ENCODE results near the gene HOOK1. TPM values are rescaled to one million over a fixed set of nuclear protein-coding genes. Genes with fewer than 3 reads are reported as not detected.

HOOK1 gene
- total and polyA plus RNA-seq, 2 experiments from 2014 or later, result 27.4 to 27.6 TPM

DNA sequence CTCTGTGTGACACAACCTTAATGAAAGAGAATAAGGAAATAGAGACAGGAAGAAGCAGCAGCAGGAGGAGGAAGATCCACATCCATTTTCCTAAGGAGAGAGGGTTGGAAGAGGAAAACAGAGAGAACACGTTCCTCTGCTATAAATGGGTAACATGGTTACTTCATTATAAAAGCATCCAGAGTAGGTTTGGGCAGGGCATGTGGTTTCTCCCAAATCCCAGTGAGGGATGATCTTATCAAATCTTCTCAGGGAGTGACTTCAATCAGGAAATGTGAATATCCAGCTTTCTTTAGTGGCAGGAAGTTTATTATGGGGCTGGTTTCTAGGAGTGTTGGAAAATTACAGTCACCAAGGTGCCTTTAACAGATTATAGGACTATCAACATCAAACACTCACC is 100.8 kb downstream of the HOOK1 start:
- Histone ChIP-seq H3K9me2 (ENCODE audit: insufficient read depth) (no peaks in the 10 kb centered on the region; the same call in 1 of the 2 replicates), H4K20me1 (replicated peaks; ENCODE audit: insufficient read depth) (no peaks in the 10 kb centered on the region; the same call in 1 of the 2 replicates), H3F3A (replicated peaks; ENCODE audit: low read depth) (no peaks in the 10 kb centered on the region), H3K79me2 (replicated peaks; ENCODE audit: insufficient read depth) (no peaks in the 10 kb centered on the region), H3K4me2 (no peak overlapping the region), H3K4me1 (ENCODE audit: insufficient read depth) (no peaks in the 10 kb centered on the region), H3K36me3 (ENCODE audit: insufficient read depth) (no peaks in the 10 kb centered on the region), H3K27ac (ENCODE audit: low read depth) (no peak overlapping the region), H3K27me3 (ENCODE audit: insufficient read depth) (no peaks in the 10 kb centered on the region), H3K4me3 (no peak overlapping the region), H2AFZ (no peak overlapping the region)
- Mint-ChIP-seq H3K27me3 (ENCODE audit: insufficient read depth, low read depth, poor library complexity) (no peaks in the 10 kb centered on the region), H3K27ac (no peak overlapping the region), H3K9me3 (no peaks in the 10 kb centered on the region; the same call in 2 of the 3 replicates), H3K4me1 (no peaks in the 10 kb centered on the region), H3K36me3 (ENCODE audit: low read depth) (no peaks in the 10 kb centered on the region), H3K4me3 (no peak overlapping the region)
- DNase-seq (ENCODE audit: low spot score) (no peak), ATAC-seq (no peak)
- TF ChIP-seq ZNF462 (CRISPR knock-in tag; IDR thresholded peaks at IDR 0.05), result no peak
- TF ChIP-seq JUNB (IDR thresholded peaks at IDR 0.05; ENCODE audit: unreplicated experiment), result no peak
- TF ChIP-seq, protein P1, sequence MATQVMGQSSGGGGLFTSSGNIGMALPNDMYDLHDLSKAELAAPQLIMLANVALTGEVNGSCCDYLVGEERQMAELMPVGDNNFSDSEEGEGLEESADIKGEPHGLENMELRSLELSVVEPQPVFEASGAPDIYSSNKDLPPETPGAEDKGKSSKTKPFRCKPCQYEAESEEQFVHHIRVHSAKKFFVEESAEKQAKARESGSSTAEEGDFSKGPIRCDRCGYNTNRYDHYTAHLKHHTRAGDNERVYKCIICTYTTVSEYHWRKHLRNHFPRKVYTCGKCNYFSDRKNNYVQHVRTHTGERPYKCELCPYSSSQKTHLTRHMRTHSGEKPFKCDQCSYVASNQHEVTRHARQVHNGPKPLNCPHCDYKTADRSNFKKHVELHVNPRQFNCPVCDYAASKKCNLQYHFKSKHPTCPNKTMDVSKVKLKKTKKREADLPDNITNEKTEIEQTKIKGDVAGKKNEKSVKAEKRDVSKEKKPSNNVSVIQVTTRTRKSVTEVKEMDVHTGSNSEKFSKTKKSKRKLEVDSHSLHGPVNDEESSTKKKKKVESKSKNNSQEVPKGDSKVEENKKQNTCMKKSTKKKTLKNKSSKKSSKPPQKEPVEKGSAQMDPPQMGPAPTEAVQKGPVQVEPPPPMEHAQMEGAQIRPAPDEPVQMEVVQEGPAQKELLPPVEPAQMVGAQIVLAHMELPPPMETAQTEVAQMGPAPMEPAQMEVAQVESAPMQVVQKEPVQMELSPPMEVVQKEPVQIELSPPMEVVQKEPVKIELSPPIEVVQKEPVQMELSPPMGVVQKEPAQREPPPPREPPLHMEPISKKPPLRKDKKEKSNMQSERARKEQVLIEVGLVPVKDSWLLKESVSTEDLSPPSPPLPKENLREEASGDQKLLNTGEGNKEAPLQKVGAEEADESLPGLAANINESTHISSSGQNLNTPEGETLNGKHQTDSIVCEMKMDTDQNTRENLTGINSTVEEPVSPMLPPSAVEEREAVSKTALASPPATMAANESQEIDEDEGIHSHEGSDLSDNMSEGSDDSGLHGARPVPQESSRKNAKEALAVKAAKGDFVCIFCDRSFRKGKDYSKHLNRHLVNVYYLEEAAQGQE (IDR thresholded peaks at IDR 0.05; ENCODE audit: unreplicated experiment), result no peak
- no peak for TF ChIP-seq ZNF114 (CRISPR knock-in tag; IDR thresholded peaks at IDR 0.05)
- TF ChIP-seq CTCF (conservative IDR thresholded peaks at IDR 0.05; ENCODE audit: low read depth in 2 of 2), result no peak
- TF ChIP-seq, protein P2, sequence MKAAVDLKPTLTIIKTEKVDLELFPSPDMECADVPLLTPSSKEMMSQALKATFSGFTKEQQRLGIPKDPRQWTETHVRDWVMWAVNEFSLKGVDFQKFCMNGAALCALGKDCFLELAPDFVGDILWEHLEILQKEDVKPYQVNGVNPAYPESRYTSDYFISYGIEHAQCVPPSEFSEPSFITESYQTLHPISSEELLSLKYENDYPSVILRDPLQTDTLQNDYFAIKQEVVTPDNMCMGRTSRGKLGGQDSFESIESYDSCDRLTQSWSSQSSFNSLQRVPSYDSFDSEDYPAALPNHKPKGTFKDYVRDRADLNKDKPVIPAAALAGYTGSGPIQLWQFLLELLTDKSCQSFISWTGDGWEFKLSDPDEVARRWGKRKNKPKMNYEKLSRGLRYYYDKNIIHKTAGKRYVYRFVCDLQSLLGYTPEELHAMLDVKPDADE (IDR thresholded peaks at IDR 0.05), result no peak
- TF ChIP-seq NANOG (IDR thresholded peaks at IDR 0.05; ENCODE audit: borderline replicate concordance), result no peak
- no peak for TF ChIP-seq ZNF331 (CRISPR knock-in tag; IDR thresholded peaks at IDR 0.05; ENCODE audit: low read depth)
- TF ChIP-seq EZH2phosphoT487 (IDR thresholded peaks at IDR 0.05; ENCODE audit: unreplicated experiment), result no peak
- no peak for TF ChIP-seq CREB1 (CRISPR knock-in tag; IDR thresholded peaks at IDR 0.05; ENCODE audit: low read depth)
- TF ChIP-seq POLR2AphosphoS5 (IDR thresholded peaks at IDR 0.05; ENCODE audit: low read depth), result no peak
- no peak for TF ChIP-seq STAT1 (IDR thresholded peaks at IDR 0.05; ENCODE audit: unreplicated experiment)
- no peak for TF ChIP-seq EZH2 (IDR thresholded peaks at IDR 0.05; ENCODE audit: low read depth, unreplicated experiment)

All from GM23338 (cell line).